GM12892 (cell line): ENCODE measurements around the gene LMBR1L.

ENCODE experiments used
- POLR2AphosphoS5 ChIP-seq: IDR thresholded peaks from 2 replicates; pipeline ENCODE4 v1.6.1; 2011; ENCODE audit warnings: low read depth, low read length, control low read depth
- TAF1 ChIP-seq: IDR thresholded peaks from 2 replicates; pipeline ENCODE4 v1.6.1; 2011; ENCODE audit warnings: low read depth, mild to moderate bottlenecking, control low read depth, low read length, borderline replicate concordance

DNA sequence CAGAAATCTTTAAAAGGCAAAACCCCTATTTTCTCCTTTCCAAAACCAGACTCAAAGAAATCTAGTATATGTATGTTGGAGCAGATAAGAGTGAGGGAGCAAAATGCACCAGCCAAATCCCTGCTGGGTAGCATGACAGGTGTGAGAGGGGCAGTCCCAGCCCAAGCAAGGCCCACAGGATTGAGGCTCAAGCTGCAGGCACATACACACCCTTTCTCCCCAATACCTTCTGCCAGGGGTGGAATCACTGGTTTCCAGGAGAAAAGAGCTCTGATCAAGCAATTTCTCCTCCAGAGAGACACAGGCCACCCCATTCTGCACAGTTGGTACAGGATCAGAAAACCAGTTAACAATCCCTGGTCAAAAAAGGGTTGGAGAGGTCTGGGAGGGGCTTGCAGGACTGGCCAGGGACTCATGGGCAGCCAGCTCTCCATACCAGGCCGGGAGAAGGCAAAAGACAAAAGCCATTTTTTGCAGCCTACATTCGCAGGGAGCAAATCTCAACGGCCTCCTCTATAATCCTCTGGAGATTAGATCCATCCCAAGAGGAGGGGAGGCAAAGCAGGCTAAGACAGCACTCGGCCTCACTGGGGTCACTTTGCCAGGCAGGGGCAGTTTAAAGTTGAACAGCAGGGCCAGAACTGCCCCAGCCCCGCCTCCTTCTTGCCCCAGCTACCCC is 52.1 kb downstream of the LMBR1L start:
- no peak for TF ChIP-seq POLR2AphosphoS5
- no peak for TF ChIP-seq TAF1
